ENCODE results near the gene RPUSD3.

Gene RPUSD3

DNA sequence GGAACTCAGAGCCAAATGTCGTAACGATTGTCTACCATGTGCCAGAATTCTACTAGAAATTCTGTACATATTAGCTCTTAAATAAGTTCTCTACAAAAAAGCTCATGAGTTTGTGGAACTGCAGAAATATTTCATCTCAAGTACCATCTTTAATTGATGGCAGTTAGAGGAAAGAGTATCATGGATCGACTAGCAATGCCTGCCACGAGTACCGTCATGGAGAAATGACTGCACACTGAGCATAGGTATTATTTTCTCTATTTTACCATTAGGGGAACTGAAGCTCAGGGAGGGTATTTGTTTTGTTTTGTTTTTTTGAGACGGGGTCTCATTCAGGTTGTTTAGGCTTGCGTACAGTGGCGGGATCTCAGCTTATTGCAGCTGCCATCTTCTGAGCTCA lies 2.8 kb downstream of the RPUSD3 start:
- H3K9me3 ChIP-seq (ENCODE audit: control insufficient read depth in 5 of 5, low read length in 5 of 5) = no peaks in the 10 kb centered on the region
- peaks cover 0 to 46% (median 38%) of the 10 kb centered on the region in 5 donors for H3K36me3 ChIP-seq (ENCODE audit: control insufficient read depth in 5 of 5, insufficient read depth in 5 of 5, low read length in 5 of 5)
- peaks cover 0 to 26% (median 19%) of the 10 kb centered on the region in 5 donors for H3K4me1 ChIP-seq (ENCODE audit: control insufficient read depth in 5 of 5, insufficient read depth in 5 of 5, low read length in 5 of 5)
- no peak overlapping the region for H3K9ac ChIP-seq (ENCODE audit: low read length in 5 of 5)
- no peak overlapping the region for H3K27ac ChIP-seq (ENCODE audit: low read depth, low read length)
- no peak overlapping the region for H3K4me3 ChIP-seq (ENCODE audit: low read depth in 1 of 5, low read length in 5 of 5)
- no peaks in the 10 kb centered on the region for H3K27me3 ChIP-seq (ENCODE audit: control insufficient read depth in 5 of 5, insufficient read depth in 4 of 5, low read length in 5 of 5)

DNA sequence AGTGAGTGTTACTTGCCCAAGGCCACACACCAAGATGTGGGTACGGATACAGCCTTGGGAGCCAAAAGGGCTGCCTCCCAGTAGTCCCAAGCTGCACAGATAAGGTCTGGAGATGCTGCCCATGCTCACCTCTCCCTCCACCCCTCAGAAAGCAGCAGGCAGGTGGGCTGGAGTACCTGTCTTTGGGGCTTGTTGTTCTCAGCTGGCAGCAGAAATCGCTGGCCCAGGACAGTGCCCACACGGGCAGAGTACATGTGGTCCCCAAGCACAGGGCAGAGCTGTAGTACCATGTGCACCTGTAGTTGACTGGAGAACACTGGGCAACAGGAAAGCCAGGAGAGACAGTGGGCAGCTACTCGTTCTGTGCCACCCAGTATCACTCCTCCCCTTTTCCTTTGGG lies 5.0 kb downstream of the RPUSD3 start:
- H3K9ac ChIP-seq (ENCODE audit: low read length in 5 of 5) = no peak overlapping the region
- peaks cover 0 to 21% (median 13%) of the 10 kb centered on the region in 5 donors for H3K4me1 ChIP-seq (ENCODE audit: control insufficient read depth in 5 of 5, insufficient read depth in 5 of 5, low read length in 5 of 5)
- no peak overlapping the region for H3K4me3 ChIP-seq (ENCODE audit: low read depth in 1 of 5, low read length in 5 of 5)
- H3K9me3 ChIP-seq (ENCODE audit: control insufficient read depth in 5 of 5, low read length in 5 of 5) = no peaks in the 10 kb centered on the region
- H3K36me3 ChIP-seq (ENCODE audit: control insufficient read depth in 5 of 5, insufficient read depth in 5 of 5, low read length in 5 of 5) = peaks cover 0 to 66% (median 57%) of the 10 kb centered on the region in 5 donors
- H3K27ac ChIP-seq (ENCODE audit: low read depth, low read length) = no peak overlapping the region
- no peaks in the 10 kb centered on the region for H3K27me3 ChIP-seq (ENCODE audit: control insufficient read depth in 5 of 5, insufficient read depth in 4 of 5, low read length in 5 of 5)

DNA sequence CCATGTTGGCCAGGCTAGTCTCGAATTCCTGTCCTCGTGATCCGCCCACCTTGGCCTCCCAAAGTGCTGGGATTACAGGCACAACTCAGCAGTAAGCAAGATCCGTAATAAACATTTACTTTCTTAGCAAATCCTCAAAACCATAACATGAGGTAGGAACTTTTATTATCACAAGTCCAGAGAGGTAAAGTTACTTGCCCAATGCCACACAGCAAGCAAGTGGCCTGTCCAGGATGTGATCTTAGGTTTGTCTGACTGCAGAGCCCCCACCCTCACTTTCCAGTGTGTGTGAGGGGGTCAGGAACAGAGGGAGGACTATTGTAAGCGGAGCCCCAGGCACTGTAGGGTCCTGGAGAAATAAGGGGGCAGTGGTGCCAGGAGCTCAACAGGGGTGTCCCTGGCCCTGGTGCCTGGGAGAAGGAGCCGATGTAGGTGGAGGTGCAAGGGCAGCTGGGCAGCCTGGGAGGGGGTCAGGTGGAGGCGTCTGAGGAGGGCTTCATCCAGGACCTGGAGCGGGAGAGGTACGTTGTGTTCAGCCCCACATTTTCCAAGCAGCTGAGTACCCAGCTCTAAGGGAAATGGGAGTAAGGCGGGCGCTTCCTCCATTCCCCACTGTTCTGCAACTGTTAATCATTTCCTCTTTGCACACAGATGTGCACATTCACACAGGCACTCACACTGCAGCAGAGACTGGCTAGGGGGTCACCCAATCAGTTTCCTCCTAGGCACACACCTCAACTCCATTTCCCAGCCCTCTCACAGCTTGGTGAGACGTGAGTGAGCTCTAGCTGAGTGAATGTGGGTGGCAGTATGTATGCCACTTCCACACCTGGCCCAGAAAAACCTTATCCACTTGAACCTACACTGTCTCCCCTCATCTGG lies 5.9 kb downstream of the RPUSD3 start:
- H3K27ac ChIP-seq (ENCODE audit: low read depth, low read length) = no peak overlapping the region
- H3K9me3 ChIP-seq (ENCODE audit: control insufficient read depth in 5 of 5, low read length in 5 of 5) = no peaks in the 10 kb centered on the region
- H3K36me3 ChIP-seq (ENCODE audit: control insufficient read depth in 5 of 5, insufficient read depth in 5 of 5, low read length in 5 of 5) = peaks cover 0 to 74% (median 65%) of the 10 kb centered on the region in 5 donors
- peak overlapping the region in 1 of 5 donors; percentile 8 for H3K9ac ChIP-seq (ENCODE audit: low read length in 5 of 5)
- H3K4me1 ChIP-seq (ENCODE audit: control insufficient read depth in 5 of 5, insufficient read depth in 5 of 5, low read length in 5 of 5) = peaks cover 0 to 13% (median 6%) of the 10 kb centered on the region in 5 donors
- H3K27me3 ChIP-seq (ENCODE audit: control insufficient read depth in 5 of 5, insufficient read depth in 4 of 5, low read length in 5 of 5) = no peaks in the 10 kb centered on the region
- no peak overlapping the region for H3K4me3 ChIP-seq (ENCODE audit: low read depth in 1 of 5, low read length in 5 of 5)

DNA sequence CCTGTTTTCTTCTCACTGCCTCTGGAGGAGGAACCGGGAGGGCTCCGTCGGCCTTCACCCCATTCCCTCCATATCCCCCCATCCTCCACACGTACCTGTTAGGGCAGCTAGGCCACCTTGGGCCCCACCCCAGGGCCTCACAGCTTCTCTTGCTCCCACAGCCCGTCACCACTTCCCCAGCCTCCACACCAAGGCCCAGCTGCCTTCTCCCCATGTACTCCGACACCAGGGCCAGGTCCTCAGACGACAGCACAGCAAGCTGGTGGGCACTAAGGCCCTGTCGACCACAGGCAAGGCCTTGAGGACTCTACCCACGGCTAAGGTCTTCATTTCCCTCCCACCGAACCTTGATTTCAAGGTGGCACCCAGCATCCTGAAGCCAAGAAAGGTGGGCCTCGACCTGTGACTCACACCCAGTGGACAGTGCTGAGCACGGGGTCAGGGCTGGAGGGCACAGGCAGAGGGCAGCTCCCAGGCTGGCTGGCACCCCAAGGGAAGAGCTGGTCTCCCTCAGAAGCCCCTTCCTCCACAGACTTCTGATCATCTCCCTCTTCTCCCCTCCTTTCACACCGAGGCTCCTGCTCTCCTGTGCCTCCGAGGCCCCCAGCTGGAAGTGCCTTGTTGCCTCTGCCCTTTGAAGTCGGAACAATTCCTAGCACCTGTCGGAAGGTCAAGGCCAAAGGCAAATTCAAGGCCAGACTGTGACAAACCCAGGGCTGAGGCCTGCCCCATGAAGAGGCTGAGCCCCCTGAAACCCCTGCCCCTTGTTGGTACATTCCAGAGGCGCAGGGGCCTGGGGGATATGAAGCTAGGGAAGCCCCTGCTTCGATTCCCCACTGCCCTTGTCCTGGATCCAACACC lies 9.1 kb downstream of the RPUSD3 start:
- Histone ChIP-seq H3K9me3 (ENCODE audit: control insufficient read depth in 5 of 5, low read length in 5 of 5) (no peaks in the 10 kb centered on the region), H3K27ac (ENCODE audit: low read depth, low read length) (no peak overlapping the region), H3K27me3 (ENCODE audit: control insufficient read depth in 5 of 5, insufficient read depth in 4 of 5, low read length in 5 of 5) (no peaks in the 10 kb centered on the region), H3K9ac (ENCODE audit: low read length in 5 of 5) (no peak overlapping the region), H3K36me3 (ENCODE audit: control insufficient read depth in 5 of 5, insufficient read depth in 5 of 5, low read length in 5 of 5) (peaks cover 0 to 66% (median 54%) of the 10 kb centered on the region in 5 donors), H3K4me1 (ENCODE audit: control insufficient read depth in 5 of 5, insufficient read depth in 5 of 5, low read length in 5 of 5) (no peaks in the 10 kb centered on the region), H3K4me3 (ENCODE audit: low read depth in 1 of 5, low read length in 5 of 5) (no peak overlapping the region)

DNA sequence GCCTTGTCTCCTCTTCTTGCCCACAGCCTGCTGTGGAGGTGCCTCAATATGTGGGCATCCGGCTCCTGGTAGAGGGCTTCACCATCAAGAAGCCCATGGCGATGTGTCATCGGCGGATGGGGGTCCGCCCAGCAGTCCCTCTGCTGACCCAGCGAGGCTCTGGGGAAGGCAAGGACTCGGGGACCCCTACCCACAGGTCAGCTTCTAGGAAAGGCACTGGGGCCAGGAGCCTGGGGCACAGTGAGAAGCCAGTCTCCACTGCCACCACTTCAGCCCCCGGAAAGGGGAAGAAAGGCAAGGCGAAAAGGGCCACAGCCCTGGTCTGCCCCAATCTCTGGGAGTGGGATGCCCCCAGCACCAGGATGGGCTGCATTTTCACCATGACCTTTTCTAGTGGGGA lies 10.7 kb downstream of the RPUSD3 start:
- Histone ChIP-seq H3K27ac (ENCODE audit: low read depth, low read length) (no peak overlapping the region), H3K9me3 (ENCODE audit: control insufficient read depth in 5 of 5, low read length in 5 of 5) (no peaks in the 10 kb centered on the region), H3K9ac (ENCODE audit: low read length in 5 of 5) (no peak overlapping the region), H3K4me3 (ENCODE audit: low read depth in 1 of 5, low read length in 5 of 5) (no peak overlapping the region), H3K36me3 (ENCODE audit: control insufficient read depth in 5 of 5, insufficient read depth in 5 of 5, low read length in 5 of 5) (peaks cover 0 to 63% (median 55%) of the 10 kb centered on the region in 5 donors), H3K27me3 (ENCODE audit: control insufficient read depth in 5 of 5, insufficient read depth in 4 of 5, low read length in 5 of 5) (no peaks in the 10 kb centered on the region), H3K4me1 (ENCODE audit: control insufficient read depth in 5 of 5, insufficient read depth in 5 of 5, low read length in 5 of 5) (no peaks in the 10 kb centered on the region)

DNA sequence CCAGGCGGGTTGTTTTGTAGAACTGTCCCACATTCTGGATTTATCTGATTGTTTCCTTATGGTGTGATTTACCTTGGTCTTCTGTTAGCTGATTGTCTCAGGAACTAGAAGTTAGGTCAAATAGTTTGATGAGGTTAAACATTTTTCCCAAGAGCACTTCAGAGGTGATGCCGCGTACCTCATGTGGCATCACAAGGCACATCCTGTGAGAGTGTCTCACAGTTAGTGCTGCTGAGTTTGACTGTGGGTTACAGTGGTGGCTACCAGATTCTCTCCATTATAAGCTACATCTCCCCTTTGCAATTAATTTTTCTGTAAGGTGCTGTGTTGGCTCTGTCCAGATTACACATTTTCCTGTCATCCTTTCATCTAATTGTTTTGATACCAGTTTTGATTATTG lies 12.6 kb downstream of the RPUSD3 start:
- Histone ChIP-seq H3K9me3 (ENCODE audit: control insufficient read depth in 5 of 5, low read length in 5 of 5) (no peaks in the 10 kb centered on the region), H3K4me3 (ENCODE audit: low read depth in 1 of 5, low read length in 5 of 5) (no peak overlapping the region), H3K27ac (ENCODE audit: low read depth, low read length) (no peak overlapping the region), H3K36me3 (ENCODE audit: control insufficient read depth in 5 of 5, insufficient read depth in 5 of 5, low read length in 5 of 5) (peaks cover 0 to 63% (median 55%) of the 10 kb centered on the region in 5 donors), H3K4me1 (ENCODE audit: control insufficient read depth in 5 of 5, insufficient read depth in 5 of 5, low read length in 5 of 5) (no peaks in the 10 kb centered on the region), H3K9ac (ENCODE audit: low read length in 5 of 5) (no peak overlapping the region), H3K27me3 (ENCODE audit: control insufficient read depth in 5 of 5, insufficient read depth in 4 of 5, low read length in 5 of 5) (no peaks in the 10 kb centered on the region)

DNA sequence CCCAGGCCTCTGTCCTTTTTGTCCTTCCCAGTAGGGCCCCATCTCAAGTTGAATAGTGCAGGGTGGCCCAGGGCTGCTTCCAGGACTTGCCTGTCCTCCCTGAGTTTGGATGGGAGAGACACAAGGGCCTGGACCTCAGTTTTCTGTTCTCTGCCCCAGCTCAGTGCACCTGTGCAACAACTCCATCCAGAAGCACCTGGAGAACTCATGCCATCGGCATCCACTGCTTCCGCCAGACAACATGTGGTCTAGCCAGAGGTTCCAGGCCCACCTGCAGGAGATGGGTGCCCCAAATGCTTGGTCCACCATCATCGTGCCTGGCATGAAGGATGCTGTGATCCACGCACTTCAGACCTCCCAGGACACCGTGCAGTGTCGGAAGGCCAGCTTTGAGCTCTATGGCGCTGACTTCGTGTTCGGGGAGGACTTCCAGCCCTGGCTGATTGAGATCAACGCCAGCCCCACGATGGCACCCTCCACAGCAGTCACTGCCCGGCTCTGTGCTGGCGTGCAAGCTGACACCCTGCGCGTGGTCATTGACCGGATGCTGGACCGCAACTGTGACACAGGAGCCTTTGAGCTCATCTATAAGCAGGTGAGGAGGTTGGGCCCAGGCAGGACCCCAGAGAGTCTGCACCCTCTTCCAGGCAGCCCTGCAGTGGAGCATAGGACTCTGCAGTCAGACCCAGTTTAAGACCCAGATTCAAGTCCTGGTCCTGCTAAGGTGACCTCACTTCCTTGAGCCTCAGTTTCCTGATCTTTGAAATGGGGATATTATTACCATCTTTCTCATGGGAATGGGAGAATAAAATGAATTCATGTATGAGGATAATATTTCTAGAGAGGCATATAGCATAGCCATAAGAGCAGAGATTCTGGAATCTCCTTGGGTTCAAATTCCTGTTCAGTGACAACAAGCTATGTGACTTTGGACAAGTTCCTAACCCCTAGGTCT lies 14.7 kb downstream of the RPUSD3 start:
- no peak overlapping the region for H3K27ac ChIP-seq (ENCODE audit: low read depth, low read length)
- no peak overlapping the region for H3K9ac ChIP-seq (ENCODE audit: low read length in 5 of 5)
- H3K27me3 ChIP-seq (ENCODE audit: control insufficient read depth in 5 of 5, insufficient read depth in 4 of 5, low read length in 5 of 5) = no peaks in the 10 kb centered on the region
- no peaks in the 10 kb centered on the region for H3K9me3 ChIP-seq (ENCODE audit: control insufficient read depth in 5 of 5, low read length in 5 of 5)
- peaks cover 0 to 43% (median 37%) of the 10 kb centered on the region in 5 donors for H3K36me3 ChIP-seq (ENCODE audit: control insufficient read depth in 5 of 5, insufficient read depth in 5 of 5, low read length in 5 of 5)
- no peaks in the 10 kb centered on the region for H3K4me1 ChIP-seq (ENCODE audit: control insufficient read depth in 5 of 5, insufficient read depth in 5 of 5, low read length in 5 of 5)
- H3K4me3 ChIP-seq (ENCODE audit: low read depth in 1 of 5, low read length in 5 of 5) = no peak overlapping the region

DNA sequence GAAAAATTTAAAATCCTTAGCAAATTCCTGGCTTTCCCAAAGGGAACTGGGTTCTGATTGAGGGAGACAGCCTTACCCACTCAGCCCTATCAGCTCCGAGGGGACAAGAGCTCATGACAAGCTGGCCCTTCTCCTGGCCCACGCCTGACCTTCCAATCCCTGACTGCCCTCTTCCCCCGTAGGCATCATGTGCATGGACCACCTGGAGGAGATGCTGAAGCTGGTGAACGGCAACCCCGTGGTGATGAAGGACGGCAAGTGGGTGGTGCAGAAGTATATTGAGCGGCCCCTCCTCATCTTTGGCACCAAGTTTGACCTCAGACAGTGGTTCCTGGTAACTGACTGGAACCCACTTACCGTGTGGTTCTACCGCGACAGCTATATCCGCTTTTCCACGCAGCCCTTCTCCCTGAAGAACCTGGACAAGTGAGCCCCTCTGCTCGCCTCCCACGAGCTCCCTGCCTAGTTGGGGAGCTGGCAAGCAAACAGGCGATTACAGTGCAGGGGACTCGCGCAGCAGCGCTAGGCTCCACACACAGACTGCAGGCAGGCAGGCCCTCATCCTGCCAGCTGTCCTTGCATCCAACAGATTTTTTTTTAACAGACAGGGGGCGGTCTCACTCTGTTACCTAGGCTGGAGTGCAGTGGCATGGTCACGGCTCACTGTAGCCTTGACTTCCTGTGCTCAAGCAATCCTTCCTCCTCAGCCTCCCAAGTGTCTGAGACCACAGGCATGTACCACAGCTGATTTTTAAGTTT lies 16.8 kb downstream of the RPUSD3 start:
- H3K4me3 ChIP-seq (ENCODE audit: low read depth in 1 of 5, low read length in 5 of 5) = no peak overlapping the region

DNA sequence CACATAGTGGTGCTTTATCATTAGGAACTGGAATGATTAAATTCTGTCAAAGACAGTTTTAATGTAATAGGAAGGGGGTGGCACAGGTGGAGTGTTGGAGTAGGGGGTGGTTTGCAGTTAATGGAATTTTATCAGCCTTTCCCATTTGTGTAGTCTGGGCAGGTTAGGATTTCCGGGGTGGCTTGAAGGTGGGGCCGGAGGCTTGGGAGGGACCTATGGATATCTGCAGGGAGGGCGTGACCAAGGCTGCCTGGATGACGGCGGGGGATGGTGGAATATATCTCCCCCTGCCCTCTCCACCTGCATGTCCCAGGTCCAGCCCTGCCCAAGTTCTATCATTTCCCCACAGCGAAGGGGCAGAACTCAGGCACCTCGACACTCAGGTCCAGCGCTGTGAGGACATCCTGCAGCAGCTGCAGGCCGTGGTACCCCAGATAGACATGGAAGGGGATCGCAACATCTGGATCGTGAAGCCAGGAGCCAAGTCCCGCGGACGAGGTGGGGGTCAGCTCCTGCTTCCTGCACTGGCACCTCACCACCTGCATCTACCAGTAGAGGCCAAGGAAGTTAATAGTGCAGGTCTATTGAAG lies 18.3 kb downstream of the RPUSD3 start:
- H3K27me3 ChIP-seq (ENCODE audit: control insufficient read depth in 5 of 5, insufficient read depth in 4 of 5, low read length in 5 of 5) = no peaks in the 10 kb centered on the region
- H3K27ac ChIP-seq (ENCODE audit: low read depth, low read length) = no peak overlapping the region
- no peak overlapping the region for H3K4me3 ChIP-seq (ENCODE audit: low read depth in 1 of 5, low read length in 5 of 5)
- H3K36me3 ChIP-seq (ENCODE audit: control insufficient read depth in 5 of 5, insufficient read depth in 5 of 5, low read length in 5 of 5) = peaks cover 0 to 27% (median 22%) of the 10 kb centered on the region in 5 donors
- no peaks in the 10 kb centered on the region for H3K4me1 ChIP-seq (ENCODE audit: control insufficient read depth in 5 of 5, insufficient read depth in 5 of 5, low read length in 5 of 5)
- no peaks in the 10 kb centered on the region for H3K9me3 ChIP-seq (ENCODE audit: control insufficient read depth in 5 of 5, low read length in 5 of 5)
- no peak overlapping the region for H3K9ac ChIP-seq (ENCODE audit: low read length in 5 of 5)

More for the DNA sequence above, 16.8 kb downstream of the RPUSD3 start:
- Histone ChIP-seq H3K9me3 (ENCODE audit: control insufficient read depth in 5 of 5, low read length in 5 of 5) (no peaks in the 10 kb centered on the region), H3K27ac (ENCODE audit: low read depth, low read length) (no peak overlapping the region), H3K4me1 (ENCODE audit: control insufficient read depth in 5 of 5, insufficient read depth in 5 of 5, low read length in 5 of 5) (no peaks in the 10 kb centered on the region), H3K36me3 (ENCODE audit: control insufficient read depth in 5 of 5, insufficient read depth in 5 of 5, low read length in 5 of 5) (peaks cover 0 to 28% (median 22%) of the 10 kb centered on the region in 5 donors), H3K27me3 (ENCODE audit: control insufficient read depth in 5 of 5, insufficient read depth in 4 of 5, low read length in 5 of 5) (no peaks in the 10 kb centered on the region), H3K9ac (ENCODE audit: low read length in 5 of 5) (no peak overlapping the region)
